ENCODE results near the gene CALCOCO1.

CALCOCO1 gene

GRCh38 chr12:53659011-53659551, 68.2 kb downstream of the CALCOCO1 start:
- DNase-seq = peak; percentile 75

All from DMS153 (cell line).